HG02943 (cell line): Measurements from ENCODE around the gene HOXA11.

Source experiments
- ATAC-seq: cut with Tn5 transposase; IDR thresholded peaks from one replicate; pipeline ENCODE4 v1.9.1; 2021; ENCODE audit warnings: mild to moderate bottlenecking, low read depth, moderate library complexity; ENCODE audit not compliant: unreplicated experiment

HOXA11 gene

DNA sequence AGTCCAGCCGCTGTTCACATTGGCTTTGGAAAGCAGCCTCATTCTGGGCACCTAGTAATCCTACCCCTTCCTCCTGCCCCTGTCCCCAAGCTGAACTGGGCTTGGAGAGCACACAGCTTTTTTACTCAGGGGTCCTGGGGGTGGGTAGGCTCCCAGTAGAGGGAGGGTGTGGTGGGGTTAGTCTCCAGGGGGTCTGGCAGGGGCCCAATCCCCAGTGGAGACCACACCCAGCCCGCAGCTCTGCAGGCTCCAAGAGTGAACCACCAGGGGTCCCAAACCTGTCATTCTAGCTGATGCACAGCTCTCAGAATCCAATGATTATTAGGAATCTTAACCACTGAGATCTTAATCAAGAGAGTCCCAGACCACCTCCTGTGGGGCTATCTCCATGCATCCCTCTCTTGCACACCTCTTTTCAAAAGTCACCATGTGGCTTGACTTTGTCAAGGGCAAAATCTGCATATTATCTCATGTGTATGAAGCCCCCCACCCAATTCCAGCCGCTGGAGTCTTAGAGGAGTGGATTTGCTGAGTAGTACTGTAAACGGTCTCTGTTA is 2.7 kb downstream of the HOXA11 start:
- no peak for ATAC-seq

GRCh38 chr7:27181795-27182275 is 3.2 kb downstream of the HOXA11 start:
- ATAC-seq = no peak

DNA sequence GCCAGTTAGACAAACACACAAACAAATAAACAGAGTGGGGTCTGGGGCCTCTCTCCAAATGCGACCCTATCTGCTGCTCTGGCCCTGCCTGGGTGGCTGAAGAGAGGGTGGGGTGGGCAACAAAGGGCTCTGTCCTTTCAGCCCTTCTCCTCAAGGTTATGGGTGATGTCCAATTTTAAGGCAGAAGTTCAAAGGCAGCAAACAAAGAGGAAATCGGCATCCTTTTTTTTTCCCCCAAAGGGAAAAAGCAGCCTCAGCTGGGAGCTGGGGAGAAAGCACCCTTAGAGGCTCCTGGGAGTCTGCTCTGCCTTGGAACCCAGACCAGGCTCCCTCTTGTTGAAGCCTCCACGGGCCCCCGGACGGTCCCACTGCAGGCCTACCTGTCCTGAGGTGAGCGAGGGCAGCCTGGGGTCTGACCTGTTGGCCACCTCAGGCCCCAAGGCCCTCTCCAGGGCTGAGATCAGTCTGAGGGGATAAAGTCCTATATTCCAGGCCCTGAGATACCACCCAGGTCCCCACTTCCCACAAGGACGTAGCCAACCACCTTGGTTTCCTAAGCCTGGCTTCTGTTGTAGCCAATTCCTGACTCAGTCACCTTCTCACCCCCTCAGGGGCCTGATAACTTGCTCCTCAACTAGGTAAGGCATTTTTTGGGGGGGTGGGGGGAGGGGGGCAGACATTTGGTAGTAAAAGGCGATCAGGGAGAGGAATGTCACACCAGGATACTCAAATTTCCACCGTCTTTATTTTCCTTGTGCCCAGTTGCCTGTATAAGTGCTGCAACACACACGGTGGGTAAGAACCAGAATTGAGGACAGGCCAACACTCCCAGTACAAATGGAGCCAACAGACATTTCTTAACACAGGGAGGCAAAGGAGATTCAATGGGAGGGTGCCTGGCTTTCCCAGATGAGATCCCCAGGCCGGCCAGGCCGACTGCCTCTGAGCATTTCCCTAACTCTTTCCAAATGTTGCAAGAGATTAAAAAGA is 4.3 kb downstream of the HOXA11 start:
- ATAC-seq = no peak

DNA sequence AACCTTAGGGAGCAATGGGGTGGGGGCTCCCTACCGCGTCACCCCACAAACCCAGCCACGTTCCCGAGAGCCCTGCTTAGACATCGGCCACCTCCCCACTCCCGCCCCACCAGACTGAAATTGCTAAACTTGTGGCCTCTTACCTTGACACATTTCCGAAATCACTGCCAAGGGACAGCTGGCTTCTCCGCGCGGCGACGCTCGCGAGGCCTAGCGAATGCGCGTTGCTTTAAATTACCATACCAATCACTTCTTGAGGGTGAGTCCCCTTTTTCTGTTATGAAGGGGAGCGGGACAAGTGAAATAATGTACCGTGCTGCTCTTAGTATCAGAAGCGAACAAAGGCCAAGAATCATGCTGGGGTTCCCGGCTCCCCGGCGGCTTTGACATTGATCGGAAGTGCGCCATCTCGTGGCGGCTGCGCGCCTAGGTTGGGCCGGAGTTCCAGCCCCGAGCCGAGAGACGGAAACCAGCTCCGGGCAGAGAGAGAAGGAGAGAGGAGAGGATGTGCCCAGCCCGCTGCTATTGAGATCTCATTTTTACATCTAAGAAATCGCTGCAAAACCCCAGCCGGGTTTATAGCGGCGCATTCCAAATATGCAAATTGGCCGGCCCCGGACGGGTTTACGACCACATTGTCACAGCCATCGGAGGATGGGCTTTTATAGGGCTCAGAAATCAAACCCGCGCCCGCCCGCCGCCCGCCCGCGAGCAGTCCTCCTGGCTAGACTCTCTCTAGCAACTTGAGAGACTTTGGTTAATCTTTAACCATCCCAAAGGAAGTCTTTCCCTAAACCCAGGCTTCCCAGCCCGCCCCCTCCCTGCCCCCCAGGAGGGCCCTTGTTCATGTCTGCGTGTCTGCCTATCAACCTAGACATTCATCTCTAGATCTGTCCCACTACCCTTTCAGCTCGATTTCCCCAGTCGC is 5.3 kb downstream of the HOXA11 start:
- no peak for ATAC-seq

GRCh38 chr7:27179030-27179429 is 6.0 kb downstream of the HOXA11 start:
- no peak for ATAC-seq

- ATAC-seq = no peak
These were observed 6.7 kb downstream of the HOXA11 start for GRCh38 chr7:27178366-27178765.

- no peak for ATAC-seq
These were observed 7.2 kb downstream of the HOXA11 start for GRCh38 chr7:27177795-27178320.

- ATAC-seq = no peak
These were observed 7.9 kb downstream of the HOXA11 start for GRCh38 chr7:27176962-27177794.

GRCh38 chr7:27176524-27176845 is 8.5 kb downstream of the HOXA11 start:
- ATAC-seq = no peak

- ATAC-seq = no peak
These were observed 9.2 kb downstream of the HOXA11 start for GRCh38 chr7:27175626-27176523.

DNA sequence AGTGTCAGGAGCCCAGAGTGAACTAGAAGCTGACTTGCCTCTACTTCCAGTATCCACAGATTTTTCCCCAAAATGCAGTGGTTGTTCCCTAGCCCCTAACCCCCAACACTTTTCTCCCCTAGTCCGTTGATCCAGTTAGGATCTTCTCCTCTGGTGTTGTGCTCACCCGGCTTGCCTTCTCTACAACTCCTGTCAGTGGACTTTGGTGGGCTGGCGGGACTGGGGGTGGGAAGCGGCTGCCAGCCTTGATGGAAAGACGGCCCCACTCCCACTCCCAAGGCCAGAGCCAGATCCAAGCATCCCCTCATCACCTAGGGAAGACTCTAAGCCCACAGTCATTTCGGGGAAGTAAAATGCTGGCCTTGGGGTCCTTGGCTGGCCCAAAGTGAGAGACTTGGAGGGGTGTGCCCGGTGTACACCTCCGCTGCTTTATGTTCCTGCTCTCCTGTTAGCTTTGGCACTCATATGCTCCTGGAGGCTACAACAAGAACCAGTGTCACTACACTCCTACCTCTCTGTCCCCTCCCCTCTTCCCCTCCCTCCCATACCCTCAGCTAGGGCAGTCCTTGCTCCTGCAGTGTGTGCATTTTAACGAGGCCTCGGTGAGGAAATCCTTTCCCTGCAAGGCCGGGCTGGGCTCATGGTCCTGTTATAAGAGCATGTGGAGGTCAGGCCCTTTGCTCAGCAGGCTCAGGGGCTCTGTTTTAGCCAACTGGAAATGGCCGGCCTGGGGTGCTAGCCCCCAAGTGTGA is 10.0 kb downstream of the HOXA11 start:
- no peak for ATAC-seq

DNA sequence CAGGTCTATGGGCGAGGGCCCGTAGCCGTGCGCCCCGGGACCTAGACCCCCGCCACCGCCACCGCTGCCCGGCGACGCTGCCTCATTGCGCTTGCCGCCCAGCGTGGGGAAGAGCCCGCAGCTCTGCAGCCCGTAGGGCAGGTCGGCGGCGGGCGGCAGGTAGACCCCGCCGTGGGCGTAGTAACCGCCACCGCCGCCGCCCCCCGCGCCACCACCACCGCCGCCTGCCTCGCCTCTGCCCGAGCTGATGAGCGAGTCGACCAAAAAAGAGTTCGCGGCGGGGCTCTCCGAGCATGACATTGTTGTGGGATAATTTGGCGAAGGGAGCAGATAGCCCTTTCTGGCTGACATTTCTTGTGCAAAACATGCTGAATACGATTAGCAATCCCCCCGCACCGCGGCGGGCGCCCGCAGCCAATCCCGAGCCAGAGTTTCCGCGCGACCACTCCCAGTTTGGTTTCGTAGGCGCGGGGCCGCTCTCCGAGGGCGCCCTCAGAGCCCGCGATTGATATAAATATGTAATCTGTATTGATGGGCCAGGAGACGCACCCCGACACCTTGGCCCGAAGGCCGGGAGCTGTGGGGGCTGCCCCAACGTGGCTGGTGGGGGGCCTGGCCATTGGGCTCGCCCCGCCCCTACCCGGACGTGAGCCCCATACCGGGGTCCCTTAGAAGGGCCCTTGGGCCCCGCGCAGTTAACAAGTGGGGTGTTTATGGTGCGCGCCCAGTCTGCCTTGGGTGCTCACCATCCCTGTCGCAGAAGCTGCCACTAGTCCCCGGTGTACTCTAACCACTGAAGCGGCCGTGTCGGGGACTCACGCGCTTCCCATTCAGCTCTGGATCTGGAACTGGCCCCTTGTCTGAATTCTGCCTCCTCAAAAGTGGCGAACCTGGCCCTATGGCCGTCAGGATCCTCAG is 10.8 kb downstream of the HOXA11 start, which contains the start of gene HOXA10:
Gene HOXA10 (minus strand): TSS at position 365 of the 918 bp plus-strand sequence. CDS start 14 bp downstream, at position 351.
- ATAC-seq = no peak

- no peak for ATAC-seq
These were observed 11.5 kb downstream of the HOXA11 start for GRCh38 chr7:27173511-27173955.

- no peak for ATAC-seq
These were observed 12.1 kb downstream of the HOXA11 start for GRCh38 chr7:27172823-27173510.

- no peak for ATAC-seq
These were observed 12.7 kb downstream of the HOXA11 start for GRCh38 chr7:27172315-27172774.
